Measurements from ENCODE around the gene CACNA1D.

GRCh38 chr3:53845103-53845880, 350.9 kb downstream of the CACNA1D start:
- TF ChIP-seq CTCF (IDR thresholded peaks at IDR 0.05) (peak; percentile 68), ZFX (IDR thresholded peaks at IDR 0.05; ENCODE audit: borderline replicate concordance) (no peak)
